ENCODE results near the gene INTS6.

Gene INTS6

DNA sequence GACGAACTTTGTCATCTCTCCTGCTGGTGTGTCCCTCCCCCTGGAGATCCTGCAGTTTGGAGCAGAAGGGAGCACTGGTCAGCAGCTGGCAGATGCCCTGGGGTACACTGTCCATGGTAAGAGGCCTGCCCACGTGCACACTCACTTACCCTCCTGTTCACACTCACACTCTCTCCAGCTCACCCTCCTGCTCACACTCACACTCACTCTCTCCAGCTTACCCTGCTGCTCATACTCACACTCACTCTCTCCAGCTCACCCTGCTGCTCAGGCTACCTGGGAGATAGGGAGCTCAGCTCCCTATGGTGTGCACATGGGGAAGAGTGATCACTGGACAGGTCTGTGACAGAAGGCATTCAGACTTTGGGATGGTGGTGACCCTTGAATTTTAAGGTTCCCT, 111.6 kb downstream of the INTS6 start:
- DNase-seq, result no peak

DNA sequence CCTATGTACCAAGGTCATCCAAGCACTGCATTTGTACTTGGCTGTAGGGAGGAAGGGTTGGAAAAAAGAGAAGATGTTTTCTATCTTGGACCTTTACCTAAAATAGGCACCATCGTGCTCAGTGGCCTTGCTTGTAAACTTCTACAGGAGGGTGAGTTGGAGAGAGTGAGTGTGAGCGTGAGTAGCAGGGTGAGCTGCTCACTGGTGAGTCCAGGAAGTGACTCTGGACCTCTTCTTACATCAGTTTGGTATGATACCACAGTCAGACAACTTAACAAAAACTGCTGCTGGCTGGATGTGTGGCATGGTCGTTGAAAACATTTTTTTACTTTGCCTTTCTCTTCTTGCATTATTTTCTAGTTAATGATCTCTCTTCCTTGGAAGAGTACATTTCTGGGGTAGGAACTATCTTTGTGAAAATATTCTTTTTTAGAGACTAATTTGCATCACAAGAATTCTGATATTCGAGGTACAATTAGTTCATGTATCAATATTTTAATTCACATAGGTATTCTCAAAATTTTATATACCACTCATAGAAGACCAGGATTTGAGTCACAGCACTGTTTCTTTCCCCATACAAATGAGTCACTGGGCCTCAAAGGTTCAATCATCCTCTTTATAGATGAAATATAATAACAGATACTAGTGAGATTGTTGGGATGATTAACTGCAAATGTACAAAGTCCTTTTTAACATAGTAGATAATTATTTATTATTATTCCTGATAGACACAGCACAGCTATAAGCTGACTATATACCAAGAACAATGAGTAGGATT, 112.7 kb downstream of the INTS6 start:
- DNase-seq, result no peak

- no peak for DNase-seq
These were observed 113.5 kb downstream of the INTS6 start, which contains the start of gene SERPINE3 for GRCh38 chr13:51339354-51339753. Gene SERPINE3, plus strand, starts transcription at chr13:51339691. Its CDS starts 1,401 bp downstream, at chr13:51341092.

DNA sequence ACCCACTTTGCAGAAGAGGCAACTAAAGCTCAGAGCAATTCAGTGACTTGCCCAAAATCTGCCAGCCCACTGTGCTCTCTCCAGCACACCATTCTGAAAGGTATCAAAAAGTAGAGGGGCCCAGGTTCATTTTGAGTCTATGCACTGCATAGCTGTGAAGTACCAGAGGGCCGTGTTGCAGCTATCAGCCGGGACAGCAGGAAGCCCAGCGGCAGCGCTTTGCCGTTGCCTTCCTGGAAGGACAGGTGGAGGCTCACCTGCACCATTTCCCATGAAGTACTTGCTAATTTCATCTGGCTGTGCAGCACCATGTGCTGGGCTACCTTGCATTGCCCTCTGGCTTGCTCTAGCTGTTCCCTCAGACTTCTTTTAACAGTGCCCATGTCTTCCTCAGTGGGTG, 116.1 kb downstream of the INTS6 start:
- no peak for DNase-seq

DNA sequence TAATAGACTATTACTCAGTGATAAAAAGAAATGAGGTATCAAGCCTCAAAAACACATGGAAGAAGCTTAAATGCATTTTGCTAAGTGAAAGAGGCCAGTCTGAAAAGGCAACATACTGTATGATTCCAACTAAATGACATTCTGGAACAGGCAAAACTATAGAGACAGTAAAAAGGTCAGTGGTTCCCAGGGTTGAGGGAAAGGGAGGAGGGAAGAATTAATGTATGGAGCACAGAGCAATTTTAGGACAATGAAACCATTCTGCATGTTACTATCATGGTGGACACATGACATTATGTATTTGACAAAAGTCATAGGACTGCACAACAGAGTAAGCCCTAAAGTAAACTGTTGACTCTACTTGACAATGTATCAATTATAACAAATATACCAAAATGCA, 119.0 kb downstream of the INTS6 start:
- no peak for DNase-seq

DNA sequence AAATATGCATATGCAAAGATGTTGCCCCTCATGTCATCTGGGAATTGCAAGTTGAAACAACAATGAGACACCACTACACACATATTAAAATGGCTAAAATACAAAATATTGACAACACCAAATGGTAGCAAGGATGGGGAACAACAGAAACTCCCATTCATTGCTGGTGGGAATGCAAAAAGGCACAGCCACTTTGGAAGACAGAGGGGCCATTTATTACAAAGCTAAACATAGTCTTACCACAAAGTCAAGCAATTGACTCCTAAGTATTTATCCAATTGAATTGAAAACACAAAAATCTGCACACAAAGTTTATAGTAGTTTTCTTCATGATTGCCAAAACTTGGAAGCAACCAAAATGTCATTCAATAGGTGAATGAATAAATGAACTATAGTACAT, 119.4 kb downstream of the INTS6 start:
- DNase-seq, result no peak

DNA sequence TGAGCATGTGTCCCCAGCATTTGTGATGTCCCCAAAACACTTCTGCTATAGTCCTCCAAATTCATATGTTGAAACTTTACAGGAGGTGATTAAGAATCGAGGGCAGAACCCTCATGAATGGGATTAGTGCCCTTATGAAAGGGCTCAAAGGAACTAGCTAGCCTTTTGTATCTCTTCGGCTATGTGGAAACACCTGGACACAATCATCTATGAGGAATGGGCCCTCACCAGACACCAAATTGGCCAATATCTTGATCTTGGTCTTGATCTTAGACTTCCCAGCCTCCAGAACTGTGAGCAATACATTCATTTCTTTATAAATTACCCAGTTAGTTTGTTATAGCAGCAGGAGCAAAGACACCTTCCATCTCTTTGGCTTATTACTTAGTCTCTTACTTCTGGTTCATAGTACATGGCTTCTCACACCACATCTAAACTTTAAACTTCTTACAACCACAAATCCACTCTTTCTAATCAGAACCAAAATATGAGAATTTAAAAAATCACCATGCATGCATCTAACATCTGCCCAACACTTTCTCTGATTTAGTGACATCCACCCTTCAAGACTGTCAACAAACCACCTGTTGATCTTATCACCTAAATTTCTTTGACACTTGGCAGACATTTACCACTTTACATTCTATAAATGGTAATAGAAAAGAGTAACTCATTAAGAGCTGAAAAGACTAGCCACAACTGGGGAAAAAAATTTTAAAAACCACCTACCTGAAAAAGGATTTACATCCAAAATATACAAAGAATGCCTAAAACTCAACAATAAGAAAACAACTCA, 120.1 kb downstream of the INTS6 start:
- DNase-seq, result no peak

DNA sequence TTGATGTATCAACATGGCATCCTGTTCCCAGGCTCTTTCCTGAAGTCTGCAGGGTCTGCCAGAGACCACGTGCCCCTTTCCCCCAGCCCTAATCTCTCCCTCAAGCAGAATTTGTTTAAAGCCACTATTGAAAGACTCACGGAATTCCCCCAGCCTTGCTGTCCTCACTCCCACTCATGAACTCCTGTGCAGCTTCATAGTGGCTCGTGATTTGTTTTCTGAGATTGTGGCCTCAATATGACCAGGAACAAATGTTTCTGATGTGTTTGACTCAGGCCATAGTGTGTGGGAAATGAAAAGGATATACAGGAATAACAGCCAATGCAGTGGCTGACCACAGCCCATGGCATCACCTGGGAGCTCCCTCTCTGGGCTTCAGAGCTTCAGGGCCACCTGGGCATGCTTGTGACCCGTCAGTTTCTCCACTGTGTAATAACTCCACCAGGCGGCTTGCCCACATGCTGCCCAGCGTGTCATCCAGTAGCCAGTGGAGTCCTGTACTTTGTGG, 121.4 kb downstream of the INTS6 start:
- DNase-seq, result no peak

DNA sequence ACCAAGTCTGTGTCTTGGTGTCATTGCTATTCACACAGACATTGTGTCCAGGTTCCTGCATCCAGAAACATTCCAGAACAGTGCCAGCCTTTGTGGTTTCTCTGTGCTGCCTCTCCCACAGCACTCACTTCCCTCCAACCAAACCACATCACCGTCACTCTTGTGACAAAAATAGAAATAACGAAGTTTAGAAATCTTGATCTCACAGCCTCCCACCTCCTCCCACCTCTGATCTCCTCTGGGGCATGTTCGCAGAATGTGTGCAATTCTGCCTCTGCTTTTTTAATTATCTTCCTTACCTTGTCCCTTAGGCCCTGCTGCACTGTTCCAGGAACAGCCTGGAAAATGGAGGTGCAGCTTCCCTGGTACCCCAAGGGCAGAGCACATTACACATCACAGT, 122.0 kb downstream of the INTS6 start:
- no peak for DNase-seq

- no peak for DNase-seq
These were observed 123.2 kb downstream of the INTS6 start for GRCh38 chr13:51329606-51330005.

- DNase-seq, result no peak
These were observed 124.3 kb downstream of the INTS6 start for GRCh38 chr13:51328488-51328887.

- DNase-seq, result no peak
These were observed 124.9 kb downstream of the INTS6 start for GRCh38 chr13:51327961-51328360.

DNA sequence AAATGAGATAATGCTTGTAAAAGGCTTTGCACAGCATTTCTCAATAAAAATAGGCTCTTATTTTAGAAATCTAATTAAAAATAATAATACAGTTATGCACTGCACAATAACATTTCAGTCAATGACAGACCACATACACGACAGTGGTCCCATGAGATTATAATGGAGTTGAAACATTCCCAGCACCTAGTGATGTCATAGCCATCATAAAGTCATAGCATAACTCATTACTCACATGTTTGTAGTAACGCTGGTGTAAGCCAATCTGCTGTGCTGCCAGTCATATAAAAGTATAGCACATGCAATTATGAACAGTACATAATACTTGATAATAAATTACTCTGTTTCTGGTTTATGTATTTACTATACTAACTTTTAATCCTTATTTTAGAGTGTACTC, 126.1 kb downstream of the INTS6 start:
- no peak for DNase-seq

DNA sequence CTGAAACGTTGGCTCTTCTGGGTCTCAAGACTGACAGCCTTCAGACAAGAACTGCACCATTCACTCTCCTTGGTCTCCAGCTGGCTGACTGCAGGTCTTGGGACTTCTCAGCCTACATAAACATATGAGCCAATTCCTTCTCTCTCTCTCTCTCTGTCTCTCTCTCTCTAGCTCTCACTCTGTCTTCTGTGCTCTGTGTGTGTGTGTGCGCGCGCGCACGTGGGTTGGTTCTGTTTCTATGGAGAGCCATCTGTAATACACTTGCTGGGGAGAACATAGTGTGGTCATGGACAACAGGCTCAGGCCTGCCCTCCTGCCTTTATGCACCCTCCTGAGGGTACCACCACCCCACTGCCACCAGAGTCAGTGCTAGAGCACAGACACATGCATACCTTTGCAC, 127.0 kb downstream of the INTS6 start:
- DNase-seq, result no peak

GRCh38 chr13:51324714-51325420, 128.0 kb downstream of the INTS6 start:
- no peak for DNase-seq

DNA sequence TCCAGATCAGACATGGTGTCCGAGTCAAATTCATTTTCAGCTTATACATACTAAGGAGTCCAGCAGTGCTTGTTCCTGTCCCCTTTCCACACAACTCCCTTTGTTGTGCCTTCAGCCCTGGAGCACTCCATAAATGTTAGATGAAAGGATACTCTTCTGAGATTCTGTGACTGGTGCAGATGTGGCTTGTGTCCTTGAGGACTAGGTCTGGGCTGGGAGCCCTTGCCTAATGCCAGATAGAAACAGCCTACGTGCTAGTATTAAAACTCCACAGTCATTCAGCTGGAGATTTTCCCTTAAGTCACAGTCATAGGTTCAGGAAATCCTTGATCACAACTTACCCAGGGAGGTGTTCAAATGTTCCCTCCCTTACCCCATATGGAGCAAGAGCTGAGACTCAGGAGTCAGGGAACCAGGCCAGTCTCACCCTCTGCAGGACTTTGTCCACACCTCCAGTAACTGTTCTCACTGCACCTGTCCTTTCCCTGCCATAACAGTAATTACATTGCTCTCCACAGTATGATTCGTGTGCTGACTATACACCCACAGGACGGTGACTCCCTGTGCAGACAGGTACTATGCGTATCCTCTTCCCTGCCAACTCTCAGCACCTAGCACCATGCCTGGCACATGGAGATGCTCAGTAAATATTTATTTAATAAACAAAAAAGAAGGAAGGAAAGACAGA, 128.9 kb downstream of the INTS6 start:
- peak; percentile 15 for DNase-seq

- no peak for DNase-seq
These were observed 130.0 kb downstream of the INTS6 start for GRCh38 chr13:51322826-51323225.

GRCh38 chr13:51321836-51322235, 131.0 kb downstream of the INTS6 start:
- no peak for DNase-seq

GRCh38 chr13:51318876-51319275, 134.0 kb downstream of the INTS6 start:
- no peak for DNase-seq

DNA sequence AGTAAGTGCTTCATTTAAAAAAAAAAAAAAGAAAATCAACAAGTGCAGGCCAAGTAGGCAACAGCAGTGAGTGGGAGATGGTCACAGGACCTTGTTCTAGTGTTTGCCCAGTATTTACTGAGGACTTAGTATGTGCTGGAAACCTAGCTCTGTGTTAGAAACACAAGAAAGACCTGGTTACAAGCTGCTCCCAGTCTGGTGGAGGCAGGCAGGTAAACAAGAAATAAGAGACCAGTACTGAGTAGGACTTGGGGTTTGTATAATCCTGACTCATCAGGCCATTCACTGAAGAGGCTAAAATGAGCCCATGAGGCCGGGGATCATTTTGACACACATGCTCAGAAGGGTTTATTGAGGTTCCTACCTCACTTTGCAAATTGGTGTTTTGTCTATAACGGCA, 134.8 kb downstream of the INTS6 start:
- peak; percentile 52 for DNase-seq

DNA sequence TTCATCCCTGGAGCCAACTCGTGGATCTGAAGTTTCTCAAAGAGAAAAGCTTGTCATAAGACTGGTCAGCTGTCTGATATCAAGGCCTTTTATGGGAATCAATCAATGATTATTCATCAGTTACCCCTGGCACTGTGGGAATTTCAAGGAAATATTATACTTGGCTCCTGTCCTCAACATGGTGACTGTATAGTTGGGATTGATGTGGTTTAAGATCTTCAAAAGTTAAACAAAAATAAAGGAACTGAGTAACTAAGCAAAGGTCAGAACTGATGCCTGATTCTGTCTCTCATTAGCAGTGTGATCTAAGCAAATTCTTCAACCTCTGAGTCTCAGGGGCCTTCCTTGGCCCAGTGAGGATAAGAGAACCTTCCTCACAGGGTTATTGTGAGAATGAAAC, 135.6 kb downstream of the INTS6 start:
- DNase-seq, result no peak

DNA sequence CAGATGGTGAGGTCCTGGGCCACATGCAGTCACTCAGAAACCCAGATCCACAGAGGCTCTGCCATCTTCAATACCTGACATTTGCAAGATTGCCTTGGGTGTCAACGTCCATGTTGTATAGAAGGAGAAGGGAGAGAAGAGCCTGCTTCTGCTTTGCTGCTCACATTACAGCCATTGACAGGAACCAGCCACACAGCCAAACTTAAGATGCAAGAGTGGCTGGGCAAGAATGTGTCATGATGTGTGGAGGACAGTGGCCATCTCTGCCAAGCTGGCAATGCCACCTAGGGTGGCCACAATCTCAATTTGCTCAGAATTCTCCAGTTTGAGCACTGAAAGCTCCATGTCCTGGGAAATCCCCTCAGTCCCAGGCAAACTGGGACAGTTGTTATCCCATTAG, 139.2 kb downstream of the INTS6 start:
- no peak for DNase-seq
